Fibroblast of skin of abdomen (primary cell): ENCODE measurements around the gene PLS1.

Experiments used
- DNase-seq: peaks from one replicate; pipeline ENCODE4 v3.0.0-alpha.2; 2013

Gene PLS1

GRCh38 chr3:142641504-142641903 lies 45.3 kb downstream of the PLS1 start:
- DNase-seq: no peak

- no peak for DNase-seq
Measured at GRCh38 chr3:142642956-142643355, 46.8 kb downstream of the PLS1 start.

- no peak for DNase-seq
Measured at GRCh38 chr3:142644502-142644901, 48.3 kb downstream of the PLS1 start.

GRCh38 chr3:142645236-142645793 lies 49.1 kb downstream of the PLS1 start:
- peak; percentile 46 for DNase-seq

- DNase-seq: no peak
Measured at GRCh38 chr3:142646020-142646785, 50.0 kb downstream of the PLS1 start.

GRCh38 chr3:142647856-142648255 lies 51.7 kb downstream of the PLS1 start:
- peak; percentile 13 for DNase-seq

GRCh38 chr3:142648950-142649349 lies 52.8 kb downstream of the PLS1 start:
- DNase-seq: no peak

- no peak for DNase-seq
Measured at GRCh38 chr3:142650001-142650693, 54.0 kb downstream of the PLS1 start.

- DNase-seq: no peak
Measured at GRCh38 chr3:142651711-142652110, 55.5 kb downstream of the PLS1 start.

- DNase-seq: no peak
Measured at GRCh38 chr3:142652826-142653292, 56.7 kb downstream of the PLS1 start.

GRCh38 chr3:142656575-142656974 lies 60.4 kb downstream of the PLS1 start:
- DNase-seq: no peak

- DNase-seq: no peak
Measured at GRCh38 chr3:142657033-142657432, 60.8 kb downstream of the PLS1 start.

GRCh38 chr3:142660383-142660782 lies 64.2 kb downstream of the PLS1 start:
- DNase-seq: no peak

- DNase-seq: no peak
Measured at GRCh38 chr3:142660893-142661292, 64.7 kb downstream of the PLS1 start.

- no peak for DNase-seq
Measured at GRCh38 chr3:142663865-142664264, 67.7 kb downstream of the PLS1 start.

GRCh38 chr3:142664311-142664710 lies 68.1 kb downstream of the PLS1 start:
- DNase-seq: no peak

- no peak for DNase-seq
Measured at GRCh38 chr3:142664819-142665218, 68.6 kb downstream of the PLS1 start.

GRCh38 chr3:142670120-142670519 lies 73.9 kb downstream of the PLS1 start:
- no peak for DNase-seq

- DNase-seq: no peak
Measured at GRCh38 chr3:142676151-142676550, 80.0 kb downstream of the PLS1 start.

GRCh38 chr3:142680710-142681109 lies 84.5 kb downstream of the PLS1 start:
- no peak for DNase-seq

GRCh38 chr3:142690613-142691012 lies 94.4 kb downstream of the PLS1 start:
- DNase-seq: no peak

- no peak for DNase-seq
Measured at GRCh38 chr3:142691527-142691926, 95.3 kb downstream of the PLS1 start.

GRCh38 chr3:142693136-142693853 lies 97.1 kb downstream of the PLS1 start:
- no peak for DNase-seq
